Measurements from ENCODE around the gene PLA1A.

GRCh38 chr3:119676771-119677640 is 79.3 kb downstream of the PLA1A start, which contains the start of gene COX17:
- peak; percentile 85; the same call in 1 of the 2 replicates for TF ChIP-seq POLR2A (IDR thresholded peaks at IDR 0.05; ENCODE audit: low read depth, low read length)
- TF ChIP-seq TAF1 (IDR thresholded peaks at IDR 0.05; ENCODE audit: borderline replicate concordance, low read depth, low read length), result peak; percentile 65

All from GM12892 (cell line).